Left renal pelvis (tissue), 4 donors: ENCODE results near the gene OR52L1. TPM values are rescaled to one million over a fixed set of nuclear protein-coding genes. Genes with fewer than 3 reads are reported as not detected.
"Not testable (repeated sequence)": the region's sequence is repeated elsewhere in the genome, so short reads cannot be mapped to it uniquely, and the experiment has no call there.

Experiments
- DNase-seq, 4 donors: peaks; one replicate each; pipeline ENCODE4 v3.0.0-alpha.2; 2013; ENCODE audit warnings: low read depth in 4 of 4, low spot score in 3 of 4
- polyA plus RNA-seq, 4 donors: library from polyadenylated mRNA; unstranded; fragments of 120-200 nt; gene quantifications; one replicate each; pipeline ENCODE4 v1.2.1, GENCODE V29; 2013; ENCODE audit not compliant: insufficient read length in 4 of 4

Gene OR52L1
- not detected for polyA plus RNA-seq

- no peak for DNase-seq
Observed at GRCh38 chr11:5986885-5987284, at the start of gene OR52L1. Gene OR52L1 (minus strand): TSS chr11:5986985. CDS start chr11:5986930, 55 bp downstream.

- no peak for DNase-seq
Observed at GRCh38 chr11:6030708-6031405, 44.1 kb upstream of the OR52L1 start, which contains the start of gene OR56A1. Gene OR56A1 (minus strand): TSS chr11:6030758. CDS start chr11:6027692, 3,066 bp downstream.

- no peak for DNase-seq
Observed at GRCh38 chr11:6027501-6027900, 40.7 kb upstream of the OR52L1 start.

- no peak for DNase-seq
Observed at GRCh38 chr11:6025056-6025455, 38.3 kb upstream of the OR52L1 start.

- peak in 3 of 4 donors; percentile 0 to 11 (median 2) for DNase-seq
Observed at GRCh38 chr11:6022956-6023355, 36.2 kb upstream of the OR52L1 start.

- DNase-seq = no peak
Observed at GRCh38 chr11:6013042-6013441, 26.3 kb upstream of the OR52L1 start.

- no peak for DNase-seq
Observed at GRCh38 chr11:6012035-6012668, 25.4 kb upstream of the OR52L1 start.

GRCh38 chr11:6006846-6007245, 20.1 kb upstream of the OR52L1 start, which contains the start of gene OR56A4:
Gene OR56A4 (minus strand): TSS chr11:6006946. CDS start chr11:6002992, 3,954 bp downstream.
- no peak for DNase-seq

- DNase-seq = no peak
Observed at GRCh38 chr11:6006395-6006794, 19.6 kb upstream of the OR52L1 start.

- DNase-seq = no peak
Observed at GRCh38 chr11:6002202-6002699, 15.5 kb upstream of the OR52L1 start.

- no peak for DNase-seq
Observed at GRCh38 chr11:5994791-5995190, 8.0 kb upstream of the OR52L1 start.

- no peak for DNase-seq
Observed at GRCh38 chr11:5992604-5993251, 5.9 kb upstream of the OR52L1 start.

- DNase-seq = no peak
Observed at GRCh38 chr11:5992150-5992549, 5.4 kb upstream of the OR52L1 start.

- DNase-seq = no peak
Observed at GRCh38 chr11:5989203-5989602, 2.4 kb upstream of the OR52L1 start.

GRCh38 chr11:5983443-5983842, 3.3 kb downstream of the OR52L1 start:
- DNase-seq = no peak

- no peak for DNase-seq
Observed at GRCh38 chr11:5973530-5973929, 13.3 kb downstream of the OR52L1 start.

- no peak for DNase-seq
Observed at GRCh38 chr11:5968394-5968793, 18.4 kb downstream of the OR52L1 start, which contains the start of gene OR56A5. Gene OR56A5 (minus strand): TSS chr11:5968494. CDS start chr11:5968494, 0 bp downstream.

GRCh38 chr11:5967708-5968107, 19.1 kb downstream of the OR52L1 start:
- DNase-seq = no peak

- DNase-seq = no peak
Observed at GRCh38 chr11:5966958-5967357, 19.8 kb downstream of the OR52L1 start.

- DNase-seq = not testable (repeated sequence)
Observed at GRCh38 chr11:5960704-5961320, 26.0 kb downstream of the OR52L1 start.

- DNase-seq = no peak
Observed at GRCh38 chr11:5955586-5955985, 31.2 kb downstream of the OR52L1 start.
